NCI-H1930 (cell line): ENCODE data around the gene PDE6B.

Source experiments
- DNase-seq, 2 experiments: peaks; one replicate each; lab custom pipeline; 2025; lab: John Stamatoyannopoulos, UW

Gene PDE6B

GRCh38 chr4:600850-601515 lies 24.4 kb upstream of the PDE6B start:
- DNase-seq, result no peak

GRCh38 chr4:601612-602558 lies 23.5 kb upstream of the PDE6B start:
- no peak for DNase-seq

- DNase-seq, result no peak
Observed at GRCh38 chr4:602559-602942, 22.8 kb upstream of the PDE6B start.

GRCh38 chr4:604131-604530 lies 21.2 kb upstream of the PDE6B start:
- DNase-seq, result no peak

- DNase-seq, result no peak
Observed at GRCh38 chr4:605702-606425, 19.5 kb upstream of the PDE6B start.

- no peak for DNase-seq
Observed at GRCh38 chr4:608236-608635, 17.1 kb upstream of the PDE6B start.

- DNase-seq, result no peak
Observed at GRCh38 chr4:609400-610050, 15.8 kb upstream of the PDE6B start.

- no peak for DNase-seq
Observed at GRCh38 chr4:610411-611261, 14.7 kb upstream of the PDE6B start.

- DNase-seq, result no peak
Observed at GRCh38 chr4:612052-612748, 13.2 kb upstream of the PDE6B start.

GRCh38 chr4:612749-613125 lies 12.6 kb upstream of the PDE6B start:
- no peak for DNase-seq

- DNase-seq, result no peak
Observed at GRCh38 chr4:613126-613525, 12.2 kb upstream of the PDE6B start.

GRCh38 chr4:616091-616490 lies 9.3 kb upstream of the PDE6B start:
- no peak for DNase-seq

GRCh38 chr4:616911-617643 lies 8.3 kb upstream of the PDE6B start:
- no peak for DNase-seq

GRCh38 chr4:617644-618641 lies 7.4 kb upstream of the PDE6B start:
- DNase-seq, result no peak

- DNase-seq, result no peak
Observed at GRCh38 chr4:620201-620600, 5.2 kb upstream of the PDE6B start.

GRCh38 chr4:620851-621261 lies 4.5 kb upstream of the PDE6B start:
- no peak for DNase-seq

- no peak for DNase-seq
Observed at GRCh38 chr4:621296-622070, 3.9 kb upstream of the PDE6B start.
